H1 (cell line): ENCODE data around the gene SPDYA. TPM values are rescaled to one million over a fixed set of nuclear protein-coding genes. Genes with fewer than 3 reads are reported as not detected.

Source experiments
- CTCF ChIA-PET: fragments of 300-600 bp; sonication (Branson Sonifier 250); formaldehyde crosslinking; loops from one replicate; lab custom pipeline; 2021; ENCODE audit not compliant: partially characterized antibody; lab: Charles Lee
- POLR2A ChIA-PET: fragments of 300-600 bp; sonication (Branson Sonifier 250); formaldehyde crosslinking; loops from one replicate; lab custom pipeline; 2021; ENCODE audit warnings: inconsistent platforms; ENCODE audit not compliant: partially characterized antibody; lab: Charles Lee
- DNase-seq, 2 experiments: peaks; one replicate each; pipeline versions ENCODE4 v3.0.0 to v3.0.0-alpha.2; 2010 to 2022; ENCODE audit warnings: low spot score in 2 of 2, low read depth in 1 of 2, mixed read lengths in 1 of 2
- FAIRE-seq: peaks from 2 replicates; lab custom pipeline; 2011; peaks lifted over from hg19 to GRCh38; lab: Jason Lieb, UNC
- H2AFZ ChIP-seq: 2 replicates; pipeline ENCODE4 v1.8.1; 2012; ENCODE audit warnings: low read length, inconsistent platforms
- H2AK5ac ChIP-seq: 2 replicates; pipeline ENCODE4 v1.6.1; 2013; ENCODE audit warnings: low read depth, low read length
- H2BK120ac ChIP-seq: replicated peaks from 2 replicates; pipeline ENCODE3; 2013; ENCODE audit warnings: low read depth, low read length, inconsistent platforms
- H2BK12ac ChIP-seq: 2 replicates; pipeline ENCODE4 v1.6.1; 2013; ENCODE audit warnings: low read depth, low read length
- H2BK15ac ChIP-seq: 2 replicates; pipeline ENCODE4 v1.6.1; 2013; ENCODE audit warnings: low read length
- H2BK20ac ChIP-seq: 2 replicates; pipeline ENCODE4 v1.6.1; 2013; ENCODE audit warnings: low read length
- H2BK5ac ChIP-seq: 2 replicates; pipeline ENCODE4 v1.6.1; 2013; ENCODE audit warnings: low read depth, low read length
- H3K14ac ChIP-seq: 2 replicates; pipeline ENCODE4 v1.6.1; 2013; ENCODE audit warnings: inconsistent platforms; ENCODE audit not compliant: insufficient read length
- H3K18ac ChIP-seq: 2 replicates; pipeline ENCODE4 v1.6.1; 2013; ENCODE audit warnings: low read length; ENCODE audit errors: extremely low read depth
- H3K23ac ChIP-seq: 2 replicates; pipeline ENCODE4 v1.6.1; 2013; ENCODE audit warnings: inconsistent platforms; ENCODE audit not compliant: insufficient read length
- H3K23me2 ChIP-seq: 2 replicates; pipeline ENCODE4 v1.6.1; 2013; ENCODE audit warnings: low read depth, low read length
- H3K27ac ChIP-seq: 2 replicates; pipeline ENCODE4 v1.6.1; 2011; ENCODE audit warnings: low read depth, low read length, inconsistent platforms
- H3K27me3 ChIP-seq, 4 experiments: replicated peaks in 1 of 4; 1 replicate in 1 of 4; 2 replicates in 3 of 4; pipeline versions ENCODE4 v1.6.1 to v1.8.1; 2011 to 2013; ENCODE audit warnings: low read length in 3 of 4, mild to moderate bottlenecking in 3 of 4, inconsistent platforms in 2 of 4, mixed read lengths in 2 of 4, moderate library complexity in 1 of 4; ENCODE audit not compliant: control insufficient read depth in 3 of 4, insufficient read depth in 3 of 4; ENCODE audit errors: extremely low read depth in 1 of 4
- H3K36me3 ChIP-seq, 4 experiments: 2 replicates each; pipeline versions ENCODE4 v1.6.1 to v1.8.1; 2011 to 2013; ENCODE audit warnings: mild to moderate bottlenecking in 4 of 4, low read length in 3 of 4, moderate library complexity in 2 of 4, control low read depth in 1 of 4, inconsistent platforms in 1 of 4; ENCODE audit not compliant: insufficient read depth in 4 of 4, control insufficient read depth in 2 of 4
- H3K4ac ChIP-seq: replicated peaks from 2 replicates; pipeline ENCODE3; 2013; ENCODE audit warnings: low read length, low read depth, mixed read lengths, inconsistent platforms; ENCODE audit not compliant: insufficient read length
- H3K4me1 ChIP-seq, 4 experiments: replicated peaks in 1 of 4; 1 replicate in 1 of 4; 2 replicates in 3 of 4; pipeline versions ENCODE4 v1.6.1 to v1.8.1; 2011 to 2013; ENCODE audit warnings: low read length in 3 of 4, inconsistent platforms in 2 of 4, mixed read lengths in 1 of 4; ENCODE audit not compliant: insufficient read depth in 4 of 4, control insufficient read depth in 3 of 4
- H3K4me2 ChIP-seq, 2 experiments: 2 replicates each; pipeline versions ENCODE4 v1.6.1 to v1.8.1; 2011 to 2013; ENCODE audit warnings: low read depth in 2 of 2, low read length in 2 of 2, control low read depth in 1 of 2, inconsistent platforms in 1 of 2, mild to moderate bottlenecking in 1 of 2; ENCODE audit not compliant: insufficient read depth in 1 of 2
- H3K4me3 ChIP-seq, 4 experiments: fragments of 200-600, 300-600 bp in 1 of 4; sonication (generic), shearing (Covaris generic), sonication (Bioruptor Twin) in 1 of 4; 2 replicates each; pipeline versions ENCODE4 v1.5.1 to v1.8.1; 2011 to 2016; ENCODE audit warnings: low read length in 4 of 4, low read depth in 3 of 4, control low read depth in 2 of 4, inconsistent platforms in 2 of 4, mild to moderate bottlenecking in 2 of 4, mixed read lengths in 1 of 4, moderate library complexity in 1 of 4; ENCODE audit not compliant: insufficient read depth in 2 of 4; ENCODE audit errors: extremely low read depth in 1 of 4
- H3K56ac ChIP-seq: replicated peaks from 2 replicates; pipeline ENCODE3; 2013; ENCODE audit warnings: low read depth, mild to moderate bottlenecking, mixed read lengths, low read length, inconsistent platforms; ENCODE audit not compliant: insufficient read length
- H3K79me1 ChIP-seq: 2 replicates; pipeline ENCODE4 v1.6.1; 2013; ENCODE audit warnings: low read depth, low read length, control low read depth
- H3K79me2 ChIP-seq, 2 experiments: 2 replicates each; pipeline versions ENCODE4 v1.6.1 to v1.8.1; 2012 to 2013; ENCODE audit warnings: low read length in 2 of 2, mild to moderate bottlenecking in 2 of 2, inconsistent platforms in 1 of 2; ENCODE audit not compliant: insufficient read depth in 2 of 2, control insufficient read depth in 1 of 2
- H3K9ac ChIP-seq, 4 experiments: replicated peaks in 1 of 4; 1 replicate in 1 of 4; 2 replicates in 3 of 4; pipeline versions ENCODE4 v1.6.1 to v1.8.1; 2011 to 2013; ENCODE audit warnings: low read depth in 3 of 4, low read length in 3 of 4, control low read depth in 2 of 4, mild to moderate bottlenecking in 2 of 4, moderate library complexity in 2 of 4, inconsistent platforms in 1 of 4; ENCODE audit errors: extremely low read depth in 1 of 4
- H3K9me3 ChIP-seq, 2 experiments: 2 replicates each; pipeline versions ENCODE4 v1.6.1 to v1.8.1; 2012 to 2013; ENCODE audit warnings: mild to moderate bottlenecking in 2 of 2, moderate library complexity in 2 of 2, control low read depth in 1 of 2, inconsistent platforms in 1 of 2, low read depth in 1 of 2, low read length in 1 of 2, mixed read lengths in 1 of 2; ENCODE audit not compliant: insufficient read depth in 2 of 2
- H4K20me1 ChIP-seq, 2 experiments: replicated peaks in 1 of 2; 2 replicates each; pipeline versions ENCODE3 to v1.8.1; 2011 to 2013; ENCODE audit warnings: inconsistent platforms in 2 of 2, low read length in 2 of 2, mild to moderate bottlenecking in 1 of 2; ENCODE audit not compliant: insufficient read depth in 2 of 2, control insufficient read depth in 1 of 2
- H4K5ac ChIP-seq: 2 replicates; pipeline ENCODE4 v1.6.1; 2013; ENCODE audit warnings: low read length, low read depth, mixed read lengths, inconsistent platforms; ENCODE audit not compliant: insufficient read length
- H4K8ac ChIP-seq: 2 replicates; pipeline ENCODE4 v1.8.0; 2013; ENCODE audit warnings: mild to moderate bottlenecking, moderate library complexity, low read length, inconsistent platforms; ENCODE audit not compliant: insufficient read depth; ENCODE audit errors: extremely low read depth
- H4K91ac ChIP-seq: replicated peaks from 2 replicates; pipeline ENCODE3; 2013; ENCODE audit warnings: low read length, mixed read lengths, inconsistent platforms; ENCODE audit not compliant: insufficient read length
- CTBP2 ChIP-seq: IDR thresholded peaks from 2 replicates; pipeline ENCODE4 v1.7.0; 2011; ENCODE audit warnings: borderline replicate concordance, mild to moderate bottlenecking, moderate library complexity, mixed read lengths, low read length; ENCODE audit not compliant: insufficient read depth, insufficient read length
- GTF2F1 ChIP-seq: IDR thresholded peaks from 2 replicates; pipeline ENCODE4 v1.6.1; 2012; ENCODE audit warnings: low read depth, low read length, improper control_type of control experiment, borderline replicate concordance
- JUN ChIP-seq: IDR thresholded peaks from 2 replicates; pipeline ENCODE4 v1.6.1; 2011; ENCODE audit warnings: low read depth, mild to moderate bottlenecking, improper control_type of control experiment, low read length
- KDM1A ChIP-seq: fragments of 200-600, 300-600 bp; sonication (generic); IDR thresholded peaks from 2 replicates; pipeline ENCODE4 v1.7.1; 2016; ENCODE audit warnings: mild to moderate bottlenecking, low read length, borderline replicate concordance
- MAFK ChIP-seq: IDR thresholded peaks from 2 replicates; pipeline ENCODE4 v1.6.1; 2012; ENCODE audit warnings: low read depth, mild to moderate bottlenecking, improper control_type of control experiment, low read length
- PHF8 ChIP-seq: fragments of 200-600 bp; sonication (generic); conservative IDR thresholded peaks from 2 replicates; pipeline ENCODE4 v1.7.1; 2012; ENCODE audit warnings: low read depth, mild to moderate bottlenecking, inconsistent platforms, low read length, moderate library complexity
- POLR2AphosphoS5 ChIP-seq: IDR thresholded peaks from 2 replicates; pipeline ENCODE4 v1.6.1; 2011; ENCODE audit warnings: low read depth, low read length
- RAD21 ChIP-seq, 2 experiments: IDR thresholded peaks in 1 of 2; conservative IDR thresholded peaks in 1 of 2; 2 replicates each; pipeline ENCODE4 v1.6.1; 2011; ENCODE audit warnings: low read depth in 2 of 2, low read length in 2 of 2, improper control_type of control experiment in 1 of 2, inconsistent platforms in 1 of 2, mild to moderate bottlenecking in 1 of 2, moderate library complexity in 1 of 2
- SIRT6 ChIP-seq: IDR thresholded peaks from one replicate; pipeline ENCODE4 v1.7.1; 2012; ENCODE audit warnings: low read length, inconsistent platforms
- TBP ChIP-seq: IDR thresholded peaks from 2 replicates; pipeline ENCODE4 v1.6.1; 2011; ENCODE audit warnings: low read depth, low read length, improper control_type of control experiment
- YY1 ChIP-seq: IDR thresholded peaks from 2 replicates; pipeline ENCODE4 v1.6.1; 2011; ENCODE audit warnings: low read depth, mild to moderate bottlenecking, low read length
- WGBS, 2 experiments: shearing (Covaris generic) in 1 of 2; methylation state at CpG; one replicate each; pipeline versions ENCODE4 v1.1.6 to v1.1.7; 2013 to 2015; ENCODE audit warnings: low lambda C conversion rate in 2 of 2, mixed read lengths in 2 of 2, inconsistent platforms in 1 of 2, low coverage in 1 of 2, missing lambda C conversion rate in 1 of 2; ENCODE audit not compliant: insufficient replicate concordance in 2 of 2, insufficient coverage in 1 of 2, insufficient read length in 1 of 2; ENCODE audit errors: extremely low coverage in 1 of 2, missing lambda C conversion rate in 1 of 2; 5-methylcytosine and 5-hydroxymethylcytosine counted together
- polyA plus RNA-seq, 7 experiments: library from polyadenylated mRNA; depleted of rRNA in 3 of 7; stranded (reverse) in 5 of 7; unstranded in 2 of 7; fragments of >200 nt in 5 of 7; fragments of 200-250 nt in 2 of 7; gene quantifications; 1 replicate in 5 of 7; 2 replicates in 1 of 7; 4 replicates in 1 of 7; pipeline versions ENCODE4 v1.2.1 to v1.2.3, GENCODE V29; 2011 to 2013; ENCODE audit warnings: missing spikeins in 2 of 7, mixed read lengths in 2 of 7
- total RNA-seq: library from RNA; stranded (reverse); fragmentation: NEBNext Ultra II Directional; extraction: Animal tissue kit (Norgen Biotek cat#: 25700); gene quantifications from 2 replicates; pipeline ENCODE4 v1.2.1, GENCODE V29; 2021
- TF ChIP-seq, protein P1 (sequence below), 3 experiments: IDR thresholded peaks; 1 replicate in 2 of 3; 2 replicates in 1 of 3; pipeline versions ENCODE4 v1.5.1 to v1.6.1; 2011; ENCODE audit warnings: low read length in 3 of 3, mild to moderate bottlenecking in 3 of 3, inconsistent platforms in 2 of 3, low read depth in 1 of 3, moderate library complexity in 1 of 3; ENCODE audit not compliant: insufficient read depth in 1 of 3; ENCODE audit errors: control extremely low read depth in 1 of 3

The SPDYA gene
- total and polyA plus RNA-seq, 2 of the 8 experiments (the other 6 are each of a cell fraction or from before 2014, with no cell fraction given), result 0.12 to 0.35 TPM

GRCh38 chr2:28779001-28779400 lies 31.6 kb upstream of the SPDYA start:
- H3K4me1 ChIP-seq, result no peaks in the 10 kb centered on the region
- H3K23ac ChIP-seq, result no peak overlapping the region
- DNase-seq (no peak), FAIRE-seq (no peak)
- no peak overlapping the region for H4K91ac ChIP-seq
- H3K4me3 ChIP-seq, result no peak overlapping the region
- H3K4me2 ChIP-seq, result no peak overlapping the region
- peaks cover 8 to 69% (median 27%) of the 10 kb centered on the region in 4 experiments for H3K36me3 ChIP-seq
- H2BK5ac ChIP-seq, result no peak overlapping the region
- H2AK5ac ChIP-seq, result no peak overlapping the region
- H3K14ac ChIP-seq, result no peak overlapping the region
- no peak overlapping the region for H3K56ac ChIP-seq
- ChIA-PET CTCF (interaction anchor here (1.7 kb wide), 1 partner anchor 184 kb away, joined by 7 read pairs; no protein-coding TSS in a partner anchor), POLR2A (no interaction called here)
- H3K27me3 ChIP-seq, result no peaks in the 10 kb centered on the region
- H2AFZ ChIP-seq, result no peak overlapping the region
- H4K5ac ChIP-seq, result no peak overlapping the region
- H2BK120ac ChIP-seq, result no peak overlapping the region
- H3K18ac ChIP-seq, result no peak overlapping the region
- no peak overlapping the region for H4K8ac ChIP-seq
- H3K9me3 ChIP-seq, result no peaks in the 10 kb centered on the region
- H4K20me1 ChIP-seq, result peaks cover 6 to 8% of the 10 kb centered on the region in 2 experiments
- no peak overlapping the region for H2BK12ac ChIP-seq
- H3K9ac ChIP-seq, result no peak overlapping the region
- no peak overlapping the region for H2BK15ac ChIP-seq
- 95% methylated on average over 2 of the region's 2 CpGs; no CpG with 5 or more reads in 1 of the 2 experiments for WGBS, 2 experiments
- H3K23me2 ChIP-seq, result no peaks in the 10 kb centered on the region
- H2BK20ac ChIP-seq, result no peak overlapping the region
- peaks cover 5 to 34% of the 10 kb centered on the region in 2 experiments; a peak in 3 of 4 replicates for H3K79me2 ChIP-seq
- no peak overlapping the region for H3K27ac ChIP-seq
- H3K79me1 ChIP-seq, result no peaks in the 10 kb centered on the region; the same call in 1 of the 2 replicates
- no peak overlapping the region for H3K4ac ChIP-seq
- TF ChIP-seq SIRT6, result no peak
- no peak for TF ChIP-seq POLR2AphosphoS5
- TF ChIP-seq TBP, result no peak
- TF ChIP-seq YY1, result no peak
- TF ChIP-seq PHF8, result no peak
- TF ChIP-seq, protein P1, sequence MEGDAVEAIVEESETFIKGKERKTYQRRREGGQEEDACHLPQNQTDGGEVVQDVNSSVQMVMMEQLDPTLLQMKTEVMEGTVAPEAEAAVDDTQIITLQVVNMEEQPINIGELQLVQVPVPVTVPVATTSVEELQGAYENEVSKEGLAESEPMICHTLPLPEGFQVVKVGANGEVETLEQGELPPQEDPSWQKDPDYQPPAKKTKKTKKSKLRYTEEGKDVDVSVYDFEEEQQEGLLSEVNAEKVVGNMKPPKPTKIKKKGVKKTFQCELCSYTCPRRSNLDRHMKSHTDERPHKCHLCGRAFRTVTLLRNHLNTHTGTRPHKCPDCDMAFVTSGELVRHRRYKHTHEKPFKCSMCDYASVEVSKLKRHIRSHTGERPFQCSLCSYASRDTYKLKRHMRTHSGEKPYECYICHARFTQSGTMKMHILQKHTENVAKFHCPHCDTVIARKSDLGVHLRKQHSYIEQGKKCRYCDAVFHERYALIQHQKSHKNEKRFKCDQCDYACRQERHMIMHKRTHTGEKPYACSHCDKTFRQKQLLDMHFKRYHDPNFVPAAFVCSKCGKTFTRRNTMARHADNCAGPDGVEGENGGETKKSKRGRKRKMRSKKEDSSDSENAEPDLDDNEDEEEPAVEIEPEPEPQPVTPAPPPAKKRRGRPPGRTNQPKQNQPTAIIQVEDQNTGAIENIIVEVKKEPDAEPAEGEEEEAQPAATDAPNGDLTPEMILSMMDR (IDR thresholded peaks at IDR 0.05; ENCODE audit: control extremely low read depth in 1 of 3, insufficient read depth in 1 of 3, low read depth in 1 of 3, low read length in 3 of 3), result no peak
- TF ChIP-seq JUN, result no peak
- no peak for TF ChIP-seq RAD21 (IDR thresholded peaks at IDR 0.05 in 1 of 2, conservative IDR thresholded peaks at IDR 0.05 in 1 of 2; ENCODE audit: low read depth in 2 of 2, low read length in 2 of 2)
- TF ChIP-seq MAFK, result no peak
- no peak for TF ChIP-seq GTF2F1
- TF ChIP-seq KDM1A, result no peak
- TF ChIP-seq CTBP2, result no peak
